ENCODE results near the gene OR10K1.

Gene OR10K1, protein sequence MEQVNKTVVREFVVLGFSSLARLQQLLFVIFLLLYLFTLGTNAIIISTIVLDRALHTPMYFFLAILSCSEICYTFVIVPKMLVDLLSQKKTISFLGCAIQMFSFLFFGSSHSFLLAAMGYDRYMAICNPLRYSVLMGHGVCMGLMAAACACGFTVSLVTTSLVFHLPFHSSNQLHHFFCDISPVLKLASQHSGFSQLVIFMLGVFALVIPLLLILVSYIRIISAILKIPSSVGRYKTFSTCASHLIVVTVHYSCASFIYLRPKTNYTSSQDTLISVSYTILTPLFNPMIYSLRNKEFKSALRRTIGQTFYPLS

DNA sequence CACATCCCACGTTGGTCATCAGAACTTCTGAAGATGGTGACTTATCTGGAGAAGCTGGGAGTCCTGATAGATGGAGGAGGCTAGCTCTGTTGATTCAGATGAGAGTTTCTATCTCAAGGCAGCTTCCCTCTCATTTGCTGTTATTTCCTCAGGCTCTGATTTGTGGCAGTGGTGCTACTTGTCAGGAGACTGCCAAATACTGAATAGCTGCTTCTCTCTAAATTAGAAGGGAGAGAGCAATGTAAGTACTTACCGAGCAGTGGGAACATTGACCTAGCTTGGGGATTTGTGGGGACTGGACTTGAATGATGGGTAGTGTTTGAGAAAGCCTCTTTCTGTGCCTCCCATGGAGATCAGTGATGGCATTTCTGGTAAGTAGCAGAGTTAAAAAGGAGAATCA lies at the start of gene OR10K1:
TSS of gene OR10K1 (plus strand) at position 301 of the 400 bp plus-strand sequence. CDS start 3,728 bp downstream, outside the sequence.
- DNase-seq = no peak

DNA sequence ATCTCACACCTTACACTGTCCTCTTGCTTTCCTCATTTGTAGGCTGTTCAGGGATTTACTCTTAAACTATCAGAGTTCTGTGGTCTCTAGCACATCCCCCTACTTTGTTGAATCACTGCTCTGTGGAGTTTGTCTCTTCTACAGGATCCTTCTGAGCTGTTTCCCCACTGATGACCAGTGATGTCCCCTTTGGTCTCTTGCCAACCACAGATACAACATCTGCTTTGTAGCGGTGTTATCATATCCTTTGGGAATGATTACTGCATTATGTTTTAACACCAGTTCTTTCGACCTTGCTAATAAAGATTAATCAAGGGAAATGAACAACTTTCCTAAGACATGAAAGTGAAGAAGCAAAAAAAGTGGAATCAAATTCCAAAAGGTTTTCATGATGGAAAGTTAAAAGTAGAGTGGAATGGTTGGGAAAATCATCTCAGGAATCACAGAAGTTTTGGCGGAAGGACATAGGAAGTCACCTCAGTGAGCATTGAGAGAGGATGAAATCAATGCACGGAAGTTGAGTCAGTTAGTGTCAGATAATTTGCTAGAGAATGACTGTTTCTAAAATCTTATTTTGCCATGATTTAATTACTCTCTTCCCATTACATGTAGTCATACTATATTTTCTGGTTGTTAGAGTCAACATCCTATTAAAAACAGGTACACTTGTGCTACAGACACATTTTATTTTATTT lies 46.8 kb upstream of the OR10K1 start:
- no peak for DNase-seq

DNA sequence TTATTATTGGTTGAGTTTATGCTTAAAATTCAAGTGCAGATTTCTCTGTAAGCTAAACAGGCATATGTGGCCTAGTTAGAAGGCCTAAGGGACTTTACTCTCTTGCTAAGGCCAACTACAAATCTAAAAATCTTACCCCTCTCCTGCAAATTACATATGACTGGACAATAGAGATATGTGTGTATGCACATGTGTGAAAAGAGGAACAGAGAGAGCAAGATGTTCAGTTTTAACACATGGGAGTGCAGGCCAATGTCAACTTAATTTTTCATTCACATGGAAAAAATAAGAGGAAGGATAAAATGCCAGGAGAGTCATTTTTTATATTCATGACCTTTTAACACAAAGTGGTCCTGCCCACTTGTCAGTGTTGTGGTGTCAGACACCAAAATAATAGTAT lies 44.0 kb upstream of the OR10K1 start:
- DNase-seq = no peak

DNA sequence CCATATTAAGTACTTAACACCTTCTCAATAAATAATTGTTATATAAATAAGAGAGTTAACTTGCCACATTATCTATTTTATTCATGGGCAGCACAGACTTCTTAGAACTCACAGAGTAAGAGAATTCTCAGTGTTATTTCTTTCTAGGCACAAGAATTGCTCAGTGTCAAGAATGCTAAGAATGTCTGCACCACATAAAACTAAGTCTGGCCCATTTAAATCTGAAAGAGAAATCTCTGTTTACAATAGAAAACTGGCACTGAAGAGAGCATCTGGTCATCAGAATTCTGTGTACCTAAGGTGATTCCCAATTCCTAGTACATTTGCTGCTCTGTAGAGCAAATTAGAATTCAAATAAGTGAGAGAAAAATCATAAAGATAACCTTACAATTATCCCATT lies 39.4 kb upstream of the OR10K1 start:
- DNase-seq = no peak

DNA sequence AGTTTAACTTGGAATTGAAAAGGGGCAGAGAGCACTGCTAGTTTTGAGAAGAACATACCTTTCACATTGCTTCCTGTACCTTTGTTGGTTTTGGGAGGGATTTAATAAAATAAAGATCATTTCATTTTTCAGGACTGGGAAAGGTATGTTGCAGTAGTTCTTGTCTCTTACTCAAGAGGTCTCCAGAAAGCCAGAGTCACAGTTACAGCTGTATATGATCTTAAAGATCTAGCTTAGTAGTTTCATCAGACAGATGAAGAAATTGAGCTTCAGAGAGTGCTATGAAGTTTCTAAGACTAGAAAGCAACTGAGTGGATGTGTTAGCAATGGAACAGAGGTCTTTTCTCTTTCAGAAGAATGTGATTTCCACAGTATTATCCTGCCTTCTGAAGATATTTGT lies 36.6 kb upstream of the OR10K1 start:
- DNase-seq = peak in 1 of 3 donors; percentile 23

DNA sequence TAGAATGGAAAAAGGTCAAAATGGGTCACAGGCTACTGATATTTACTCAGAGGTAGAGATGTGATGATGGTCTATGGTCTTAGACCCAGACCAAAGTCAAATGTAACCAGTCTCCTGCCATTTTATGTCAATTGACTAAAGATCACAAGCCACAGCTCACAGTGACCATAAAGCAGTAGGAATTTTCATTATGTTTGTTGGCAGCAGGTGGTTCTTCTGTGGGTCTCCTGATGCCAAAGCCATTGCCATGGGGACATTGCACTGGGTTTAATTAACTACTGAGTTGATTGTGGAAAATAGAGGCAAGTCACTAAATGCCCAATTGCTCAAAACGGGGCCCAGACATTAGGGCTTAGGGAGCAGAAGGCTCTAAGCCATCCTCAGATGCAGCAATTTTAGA lies 35.5 kb upstream of the OR10K1 start, which contains the start of gene OR10K2:
TSS of gene OR10K2 (minus strand) at position 101 of the 400 bp plus-strand sequence. CDS start 5,371 bp downstream, outside the sequence.
- DNase-seq = no peak

DNA sequence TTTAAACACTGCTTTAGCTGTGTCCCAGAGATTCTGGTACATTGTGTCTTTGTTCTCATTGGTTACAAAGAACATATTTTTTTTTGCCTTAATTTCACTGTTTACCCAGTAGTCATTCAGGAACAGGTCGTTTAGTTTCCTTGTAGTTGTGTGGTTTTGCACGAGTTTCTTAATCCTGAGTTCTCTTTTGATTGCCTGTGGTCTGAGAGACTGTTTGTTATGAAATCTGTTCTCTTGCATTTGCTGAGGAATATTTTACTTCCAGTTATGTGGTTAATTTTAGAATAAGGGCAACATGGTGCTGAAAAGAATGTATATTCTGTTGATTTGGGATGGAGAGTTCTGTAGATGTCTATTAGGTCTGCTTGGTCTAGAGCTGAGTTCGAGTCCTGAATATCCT lies 31.5 kb upstream of the OR10K1 start:
- peak; percentile 32 to 64 (median 49) for DNase-seq

DNA sequence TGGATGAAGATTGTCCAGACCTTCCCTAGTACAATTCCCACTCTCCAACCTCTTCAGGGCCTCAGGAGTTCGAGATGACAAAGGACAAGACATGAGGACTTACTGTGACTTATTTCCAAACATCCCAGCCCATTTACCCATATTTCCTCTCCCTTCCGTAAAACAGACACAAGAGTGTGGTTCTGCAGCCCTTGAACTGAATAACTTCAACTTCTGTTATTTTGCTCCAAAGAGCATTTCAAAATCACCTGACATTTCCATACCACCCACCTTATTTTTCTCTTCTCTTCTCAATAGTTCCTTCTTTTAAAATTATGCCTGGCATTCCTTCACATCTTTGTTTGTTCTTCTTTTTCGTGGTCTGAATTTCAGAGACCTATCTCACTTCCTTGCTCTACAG lies 26.9 kb upstream of the OR10K1 start:
- DNase-seq = peak; percentile 7 to 41 (median 30)

DNA sequence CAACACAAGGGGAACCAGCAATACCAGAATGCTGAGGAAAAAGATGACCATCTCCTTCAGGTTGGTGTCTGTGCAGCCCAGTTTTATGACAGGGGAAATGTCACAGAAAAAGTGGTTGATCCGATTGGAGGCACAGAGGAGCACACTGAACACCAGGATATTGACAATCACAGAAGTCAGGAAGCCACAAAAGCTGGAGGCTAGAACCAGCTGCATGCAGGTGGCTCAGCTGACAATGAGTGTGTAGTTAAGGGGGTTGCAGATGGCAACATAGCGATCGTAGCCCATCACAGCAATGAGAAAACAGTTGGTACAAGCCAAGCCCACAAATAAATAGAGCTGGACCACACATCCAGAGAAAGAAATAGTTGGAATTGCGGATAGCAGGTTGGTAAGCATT lies 16.3 kb upstream of the OR10K1 start:
- no peak for DNase-seq

DNA sequence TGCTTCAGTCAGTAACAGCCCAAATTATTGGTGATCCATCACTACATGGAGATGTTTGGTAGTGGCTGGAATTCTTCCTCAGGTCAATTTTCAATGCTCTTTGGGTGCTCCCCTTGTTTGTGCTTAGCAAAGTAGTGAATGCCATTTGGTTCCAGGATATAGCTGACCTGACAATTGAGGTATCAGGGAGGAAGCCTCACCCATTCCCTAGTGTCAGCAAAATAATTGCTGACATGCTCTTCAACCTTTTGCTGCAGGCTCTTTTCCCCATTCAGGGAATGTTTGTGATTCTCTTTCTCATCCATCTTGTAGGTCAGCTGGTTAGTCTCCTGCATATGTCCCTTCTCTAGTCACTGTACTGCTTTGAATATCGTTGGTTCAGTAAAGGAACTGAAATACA lies 7.1 kb upstream of the OR10K1 start:
- DNase-seq = no peak

DNA sequence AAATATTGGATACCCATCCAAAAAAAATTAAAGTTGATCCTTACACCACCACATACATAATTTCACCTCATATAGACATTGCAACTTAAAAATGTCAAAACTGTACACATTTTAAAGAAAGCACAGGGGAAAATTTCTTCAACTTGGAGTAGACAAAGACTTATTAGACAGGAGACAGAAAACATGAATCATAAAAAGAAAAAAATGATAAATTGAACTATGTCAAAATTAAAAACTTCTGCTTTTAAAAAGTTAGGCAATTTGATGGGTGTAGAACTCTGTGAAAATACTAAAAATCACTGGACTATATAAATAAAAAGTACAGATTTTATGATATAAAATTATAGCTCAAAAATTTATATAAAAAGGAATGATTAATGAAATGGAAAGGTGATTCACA lies 4.4 kb upstream of the OR10K1 start:
- DNase-seq = peak in 2 of 3 donors; percentile 19 to 61

DNA sequence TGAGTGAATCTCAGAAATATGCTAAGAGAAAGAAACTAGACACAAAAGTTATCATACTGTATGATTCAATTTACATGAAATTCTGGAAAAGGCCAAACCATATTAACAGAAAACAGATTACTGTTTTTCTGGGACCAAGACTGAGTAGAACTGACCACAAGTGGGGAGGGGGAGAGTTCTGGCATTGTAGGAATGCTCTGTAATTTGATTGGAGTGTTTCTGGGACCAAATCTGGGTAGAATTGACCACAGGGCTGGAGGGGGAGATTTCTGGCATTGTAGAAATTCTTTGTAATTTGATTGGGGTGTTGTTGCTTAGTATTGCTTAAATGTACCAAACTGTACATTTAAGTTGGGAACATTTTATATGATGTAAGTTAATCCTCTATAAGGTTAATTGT lies 3.4 kb upstream of the OR10K1 start:
- no peak for DNase-seq

DNA sequence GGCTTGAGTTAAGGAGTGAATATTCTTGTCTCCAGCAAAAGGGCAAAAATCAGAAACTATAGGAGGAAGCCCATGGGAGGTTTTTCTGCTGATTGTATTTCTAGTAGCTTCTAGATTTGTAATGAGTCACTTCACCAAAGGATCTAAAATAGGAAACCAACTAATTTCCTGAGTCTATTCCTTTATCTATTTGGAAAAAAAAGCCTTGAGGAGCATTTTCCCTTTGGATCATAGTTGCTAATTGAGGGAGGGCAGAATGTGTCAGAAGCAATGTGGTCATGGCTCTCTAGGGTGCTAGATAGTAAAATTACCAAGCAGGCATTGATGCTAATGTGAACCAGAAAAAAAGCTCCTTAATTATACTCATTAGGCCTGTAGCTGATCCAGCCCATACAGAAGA lies 10.3 kb downstream of the OR10K1 start, which contains the start of gene OR10R2:
TSS of gene OR10R2 (plus strand) at position 301 of the 400 bp plus-strand sequence. CDS start 106 bp downstream, outside the sequence.
- DNase-seq = peak in 1 of 3 donors; percentile 26

DNA sequence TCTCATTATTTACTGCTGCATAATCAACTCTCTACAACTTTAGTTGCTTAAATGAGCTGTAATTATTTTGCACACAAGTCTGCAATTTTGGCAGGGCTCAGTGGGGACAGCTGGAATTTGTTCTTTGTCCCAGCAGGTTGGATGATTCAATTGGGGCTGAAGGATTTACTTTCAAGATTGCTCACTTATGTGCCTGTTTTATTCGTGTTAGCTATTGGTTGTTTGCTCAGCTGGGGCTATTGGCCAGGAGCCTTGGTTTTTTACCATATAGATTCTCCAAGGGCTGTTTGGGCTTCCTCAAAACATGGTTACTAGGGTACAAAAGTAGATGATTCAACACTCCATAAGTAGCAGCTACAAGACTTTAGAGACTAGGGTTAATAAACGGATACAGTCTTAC lies 23.8 kb downstream of the OR10K1 start:
- DNase-seq = no peak

DNA sequence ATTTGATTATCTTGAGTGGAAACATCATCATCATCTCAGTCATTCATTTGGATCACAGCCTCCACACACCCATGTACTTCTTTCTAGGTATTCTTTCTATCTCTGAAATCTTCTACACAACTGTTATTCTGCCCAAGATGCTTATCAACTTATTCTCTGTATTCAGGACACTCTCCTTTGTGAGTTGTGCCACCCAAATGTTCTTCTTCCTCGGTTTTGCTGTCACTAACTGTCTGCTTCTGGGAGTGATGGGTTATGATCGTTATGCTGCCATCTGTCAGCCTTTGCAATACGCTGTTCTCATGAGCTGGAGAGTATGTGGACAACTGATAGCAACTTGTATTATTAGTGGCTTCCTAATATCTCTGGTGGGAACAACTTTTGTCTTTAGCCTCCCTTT lies 29.7 kb downstream of the OR10K1 start:
- DNase-seq = no peak

DNA sequence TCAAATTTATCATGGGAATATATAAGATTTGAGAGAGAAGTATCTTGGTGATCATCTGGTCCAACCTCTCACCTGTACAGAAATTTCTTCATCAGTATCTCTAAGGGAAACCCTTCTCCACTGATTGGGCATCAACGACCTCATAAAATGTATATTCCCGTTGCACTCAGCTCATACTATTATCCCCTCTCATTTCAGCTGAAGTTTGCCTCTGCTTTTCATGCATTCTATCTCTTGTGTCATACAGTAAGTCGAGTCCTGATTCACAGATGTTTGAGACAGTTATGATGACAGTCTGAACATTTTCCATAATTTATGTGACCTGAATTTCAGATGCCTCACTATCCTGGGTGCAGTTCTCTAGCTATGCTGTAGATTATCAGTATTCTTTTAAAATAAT lies 31.4 kb downstream of the OR10K1 start:
- no peak for DNase-seq

DNA sequence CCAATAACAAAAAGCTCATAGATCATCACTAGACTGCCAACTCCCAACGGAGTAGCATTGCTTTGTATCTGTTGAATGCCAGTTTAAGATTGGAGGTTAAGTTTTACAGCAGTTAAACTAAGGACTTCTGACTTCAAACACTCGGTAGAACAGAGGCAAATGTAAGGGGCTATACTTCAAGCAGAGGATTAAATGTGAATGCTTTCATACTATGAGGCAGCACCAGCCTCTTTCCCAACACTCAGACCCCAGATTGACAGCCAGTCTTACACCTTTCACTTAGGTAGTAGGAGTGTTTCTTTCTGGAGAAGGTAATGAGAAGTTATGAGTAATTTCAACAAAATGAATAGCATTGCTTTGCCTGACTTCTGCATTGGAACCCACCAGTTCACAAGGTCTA lies 33.2 kb downstream of the OR10K1 start:
- DNase-seq = no peak

DNA sequence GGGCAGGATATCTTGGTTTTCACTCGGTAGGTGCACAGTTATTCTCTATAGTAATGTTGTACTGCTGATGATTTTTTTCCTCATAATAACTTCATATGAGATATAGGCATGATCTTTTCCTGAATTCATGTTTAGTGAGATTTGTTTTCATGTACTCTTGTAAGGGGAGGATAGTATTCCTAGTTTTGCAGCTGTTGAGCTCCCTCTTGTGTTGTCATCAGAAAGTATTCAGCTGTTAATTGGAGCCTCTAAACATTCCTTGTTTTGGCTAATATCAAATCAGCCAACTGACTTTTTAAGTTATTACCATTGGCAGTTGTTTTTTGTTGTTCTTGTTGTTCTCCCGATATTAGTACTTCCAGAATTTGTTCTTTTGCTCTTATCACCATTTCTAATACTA lies 34.7 kb downstream of the OR10K1 start:
- DNase-seq = peak; percentile 51 to 75 (median 59)

DNA sequence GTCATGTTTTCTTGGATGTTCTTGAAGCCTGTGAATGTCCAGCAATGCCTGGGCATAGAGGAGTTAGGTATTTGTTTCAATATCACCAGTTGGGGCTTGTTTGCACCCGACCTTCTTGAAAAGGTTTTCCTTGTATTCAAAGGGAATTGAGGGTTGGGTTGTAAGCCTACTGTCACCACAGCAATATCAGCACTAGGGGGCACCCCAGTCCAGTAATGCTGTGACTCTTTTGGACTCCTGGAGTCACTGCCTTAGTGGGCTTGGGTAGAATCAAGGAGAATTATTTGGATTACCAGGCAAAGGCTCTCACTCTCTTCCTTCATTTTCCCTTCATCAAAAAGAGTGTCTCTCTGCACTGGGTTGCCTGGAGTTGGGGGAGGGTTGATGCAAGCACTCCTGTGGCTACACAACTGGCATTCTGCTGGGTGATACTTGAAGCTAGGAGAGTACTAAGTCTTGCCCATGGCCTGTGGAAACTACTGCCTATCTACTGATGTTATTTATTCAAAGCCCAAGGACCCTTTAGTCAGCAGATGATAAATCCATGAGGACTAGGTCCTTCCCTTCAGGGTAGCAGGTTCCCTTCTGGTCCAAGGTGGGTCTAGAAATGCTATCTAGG lies 44.8 kb downstream of the OR10K1 start:
- DNase-seq = peak; percentile 71 to 83 (median 78)

DNA sequence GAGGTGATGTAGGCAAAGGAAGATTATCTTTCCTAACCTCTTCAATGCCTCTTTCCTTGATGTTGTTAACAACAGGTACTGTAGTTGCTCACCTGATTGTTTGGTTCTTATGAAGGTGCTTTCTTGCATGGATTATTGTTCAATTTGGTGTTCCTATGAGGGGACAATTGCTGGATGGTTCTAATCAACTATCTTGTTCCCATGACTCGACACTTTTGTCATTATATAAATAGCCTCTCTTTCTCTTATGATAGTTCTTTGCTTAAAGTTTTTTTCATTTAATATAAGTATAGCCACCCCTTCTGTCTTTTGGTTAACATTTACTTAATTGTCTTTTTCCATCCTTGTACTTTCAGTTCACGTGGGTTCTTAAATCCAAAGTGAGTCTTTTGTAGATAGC lies 45.9 kb downstream of the OR10K1 start:
- no peak for DNase-seq

DNA sequence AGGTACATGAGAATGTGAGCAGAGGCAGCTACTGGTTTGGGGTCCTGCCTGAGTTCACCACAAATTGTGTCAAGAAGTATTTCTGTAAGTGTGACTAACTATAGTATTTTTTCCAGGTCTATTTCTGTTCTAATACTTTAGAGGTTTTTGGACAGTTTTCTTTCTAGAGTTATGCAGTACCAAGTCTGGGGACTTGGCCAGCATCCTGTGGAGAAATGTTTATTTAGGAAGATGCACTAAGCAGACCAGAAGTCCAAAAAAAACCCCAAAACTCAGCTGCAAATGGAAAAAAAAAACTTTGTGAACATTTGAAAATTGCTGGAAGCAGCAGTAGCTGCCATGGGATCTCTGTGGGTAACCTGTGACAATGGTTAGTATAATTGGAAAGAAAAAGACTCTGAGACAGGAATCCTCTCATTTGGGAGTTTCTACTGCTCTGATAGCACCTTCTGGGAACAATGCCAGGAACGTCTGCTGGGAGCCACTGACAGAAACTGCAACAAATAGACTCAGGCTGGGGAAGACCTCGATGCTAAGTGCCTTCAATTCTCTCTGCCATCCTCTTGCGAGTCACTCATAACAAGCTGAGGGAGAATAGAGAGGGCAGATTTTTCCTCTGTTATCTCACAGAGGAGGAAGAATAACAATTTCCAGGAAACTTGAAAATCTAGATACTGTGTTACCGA lies 48.0 kb downstream of the OR10K1 start:
- no peak for DNase-seq

DNA sequence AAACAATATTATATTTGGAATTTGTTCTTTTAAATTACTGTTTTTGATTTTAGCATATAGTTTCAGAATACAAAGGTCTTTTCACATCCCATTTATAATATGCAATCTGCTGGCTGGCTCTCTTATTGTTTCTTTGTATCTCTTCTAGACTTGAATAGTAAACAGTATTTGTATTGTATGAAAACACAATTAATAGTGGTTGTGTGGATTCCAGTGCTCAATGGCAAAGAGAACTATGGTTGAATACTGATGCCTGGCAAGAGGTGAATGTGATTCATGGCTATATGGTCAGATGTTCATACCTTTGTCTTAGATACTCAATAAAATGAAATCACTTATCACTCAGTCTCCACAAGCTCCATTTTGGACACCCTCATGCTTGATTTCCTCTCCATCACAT lies 55.3 kb downstream of the OR10K1 start:
- no peak for DNase-seq

Measured in suppressor macrophage treated with lipopolysaccharide for 1 hour (primary cell).